GM18517 (cell line): ENCODE results near the gene MAP7.
"Not testable (repeated sequence)": the region's sequence is repeated elsewhere in the genome, so short reads cannot be mapped to it uniquely, and the experiment has no call there.

Experiments
- ATAC-seq: cut with Tn5 transposase; IDR thresholded peaks from one replicate; pipeline ENCODE4 v1.9.1; 2021; ENCODE audit warnings: mild to moderate bottlenecking, moderate library complexity; ENCODE audit not compliant: unreplicated experiment

MAP7 gene

DNA sequence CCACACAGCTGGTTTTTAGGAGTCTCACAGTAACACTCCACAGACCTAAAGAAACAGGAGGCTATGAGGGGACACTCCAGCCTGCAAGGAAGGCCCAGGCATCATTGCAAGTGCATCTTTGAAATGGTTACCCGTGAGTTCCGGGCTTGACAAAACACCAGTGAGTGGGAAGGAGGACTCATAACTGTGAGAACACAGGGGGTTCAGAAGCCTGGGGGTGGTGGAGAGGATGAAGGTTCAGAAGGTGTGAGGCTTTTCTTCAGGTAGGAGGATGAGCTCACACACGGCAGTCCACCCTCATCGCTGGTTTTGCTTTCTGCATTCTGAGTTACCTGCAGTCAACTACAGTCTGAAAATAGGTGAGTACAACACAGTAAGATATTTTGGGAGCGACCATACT is 39.9 kb downstream of the MAP7 start:
- ATAC-seq = no peak

DNA sequence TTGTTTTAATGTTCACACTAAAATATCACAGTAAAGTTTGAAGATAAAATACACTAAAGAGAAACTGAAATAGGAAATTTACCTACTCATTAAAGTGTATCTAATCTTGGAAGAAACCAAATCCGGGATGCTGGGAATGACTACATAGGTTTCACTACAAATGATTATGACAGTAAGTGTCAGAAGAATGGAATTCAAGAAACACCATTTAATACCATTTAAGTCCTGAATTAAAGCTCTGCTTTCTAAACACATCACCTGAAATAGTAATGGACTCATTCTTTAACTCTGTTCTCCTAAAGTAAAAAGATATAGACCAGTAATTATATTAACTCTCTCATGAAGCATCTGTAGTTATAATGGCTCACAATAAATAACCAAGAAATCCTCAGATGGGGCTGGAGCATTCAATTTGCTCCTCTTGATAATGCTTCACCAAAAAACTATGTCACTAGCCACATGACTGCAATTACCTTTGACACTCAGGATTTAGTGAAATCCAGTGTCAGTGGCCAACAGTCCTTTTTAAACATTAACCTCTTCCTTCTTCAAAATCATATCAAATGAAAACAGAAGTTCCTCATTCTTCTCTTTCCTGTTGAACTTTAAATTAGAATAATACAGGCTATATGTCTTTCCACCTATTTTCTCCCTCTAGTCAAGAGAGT is 41.4 kb downstream of the MAP7 start:
- ATAC-seq = no peak

DNA sequence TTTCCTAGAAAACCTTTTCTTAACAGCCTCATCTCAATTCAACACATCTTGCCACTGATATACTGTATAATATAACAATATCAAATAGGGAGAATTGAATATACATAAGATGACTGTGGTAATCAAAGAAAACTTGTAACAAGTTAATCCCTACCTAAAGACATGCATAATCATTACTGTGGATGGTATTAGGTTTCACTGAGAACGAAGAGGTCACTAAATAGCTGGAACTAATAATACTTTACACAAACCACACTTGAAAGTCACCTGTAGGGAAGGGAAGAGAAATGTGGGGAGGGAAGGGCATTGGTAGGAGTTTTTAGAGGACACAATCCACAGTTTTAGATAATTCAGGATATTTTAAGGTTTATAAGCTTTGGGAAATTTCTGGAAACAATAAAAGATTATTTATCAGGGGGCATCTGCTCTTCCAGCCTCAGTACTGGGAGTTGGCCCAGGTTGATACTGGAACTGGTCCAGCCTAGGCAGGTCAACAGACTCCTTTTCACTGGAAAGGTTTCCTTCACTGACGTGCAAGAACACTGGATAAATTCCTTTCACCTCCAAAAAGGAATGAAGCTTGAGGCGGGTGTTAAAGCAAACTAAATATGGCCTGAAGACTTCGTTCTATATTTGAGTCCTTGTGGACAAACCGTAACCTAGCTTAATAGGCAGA is 44.0 kb downstream of the MAP7 start:
- ATAC-seq = no peak

DNA sequence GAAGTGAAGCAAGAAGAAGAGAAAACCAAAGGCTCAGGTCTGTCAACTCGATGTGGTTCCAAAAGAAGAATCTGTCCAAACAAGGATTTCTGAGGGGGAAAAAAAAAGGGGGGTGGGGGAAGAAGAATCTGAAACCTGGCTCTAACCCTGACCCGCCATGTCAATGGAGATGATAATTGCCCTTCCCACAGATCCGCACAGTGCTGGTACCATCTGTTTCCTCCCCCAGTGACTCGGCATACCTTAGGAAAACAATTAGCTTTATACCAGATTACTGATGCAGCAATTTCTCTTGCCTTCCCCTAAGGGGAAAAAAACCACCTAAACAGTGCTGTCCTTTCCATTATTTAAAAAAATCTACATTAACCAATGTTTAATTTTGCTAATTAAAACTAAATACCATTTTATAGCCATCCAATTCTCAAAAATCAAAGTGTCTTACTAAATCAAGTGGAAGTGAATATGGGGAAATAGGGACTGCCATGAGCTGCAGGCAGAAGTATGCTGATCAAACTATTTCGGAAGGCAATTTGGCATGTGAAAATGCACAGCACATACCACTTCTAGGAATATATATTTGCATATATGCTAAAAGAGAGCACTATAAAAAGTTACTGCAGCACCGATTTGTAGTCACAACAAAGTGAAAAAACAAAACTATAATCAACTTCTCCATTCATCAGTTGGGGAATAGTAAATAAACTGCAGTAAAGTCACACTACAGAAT is 46.8 kb downstream of the MAP7 start:
- no peak for ATAC-seq

DNA sequence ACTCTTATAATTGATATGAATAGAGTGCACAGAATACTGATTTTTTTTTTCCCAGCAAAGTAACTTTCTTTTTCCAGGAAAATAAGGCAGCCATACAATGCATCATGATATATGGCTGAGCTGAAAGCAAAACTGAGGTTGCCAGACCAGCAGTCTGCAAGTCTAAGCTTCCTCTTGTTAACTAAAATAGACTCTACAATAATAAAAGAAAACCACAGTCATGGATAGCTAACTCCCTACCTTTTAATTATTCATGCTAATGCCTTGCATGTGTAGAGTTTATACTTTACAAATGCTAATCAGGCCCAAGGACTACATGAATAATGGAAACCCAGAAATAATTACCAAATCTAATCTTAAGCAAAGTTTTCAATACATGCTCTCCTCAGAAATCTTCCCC is 47.4 kb downstream of the MAP7 start:
- no peak for ATAC-seq

DNA sequence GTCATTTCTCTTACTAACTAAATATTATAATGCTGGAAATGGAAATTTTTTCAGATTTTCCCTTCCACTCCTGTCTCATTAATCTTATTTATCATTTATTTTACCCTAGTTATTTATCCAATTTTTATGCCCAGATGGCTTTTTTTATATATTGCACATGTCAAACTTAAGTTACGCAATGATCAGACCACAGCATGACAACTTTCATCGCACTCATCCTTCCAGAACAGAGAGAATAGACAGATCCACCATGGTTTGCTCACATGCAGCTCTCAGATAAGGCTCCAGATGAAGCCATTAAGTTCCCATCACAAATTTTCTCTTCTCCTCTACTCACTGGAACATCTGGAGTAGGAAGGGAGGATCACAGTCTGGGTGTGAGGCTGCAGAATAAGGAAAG is 48.7 kb downstream of the MAP7 start:
- ATAC-seq = no peak

DNA sequence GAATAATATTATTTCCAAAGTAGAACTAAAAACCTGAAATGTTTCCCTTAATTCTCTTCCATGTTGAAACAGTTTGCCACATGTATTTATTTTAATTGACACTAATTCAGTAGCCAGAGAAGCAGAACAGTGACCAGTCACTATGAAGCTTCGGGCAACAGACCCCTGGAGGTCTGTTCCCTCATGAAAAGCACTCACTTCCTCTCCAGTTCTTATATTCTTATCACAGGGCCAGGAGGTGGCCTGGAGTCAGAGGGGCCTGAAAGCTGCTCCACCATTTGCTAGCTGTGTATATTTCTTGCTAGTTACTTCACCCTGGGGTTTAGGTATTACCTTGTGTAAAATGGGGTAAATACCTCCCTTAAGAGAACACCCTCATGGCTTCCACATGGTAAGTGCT is 49.1 kb downstream of the MAP7 start:
- ATAC-seq = no peak

DNA sequence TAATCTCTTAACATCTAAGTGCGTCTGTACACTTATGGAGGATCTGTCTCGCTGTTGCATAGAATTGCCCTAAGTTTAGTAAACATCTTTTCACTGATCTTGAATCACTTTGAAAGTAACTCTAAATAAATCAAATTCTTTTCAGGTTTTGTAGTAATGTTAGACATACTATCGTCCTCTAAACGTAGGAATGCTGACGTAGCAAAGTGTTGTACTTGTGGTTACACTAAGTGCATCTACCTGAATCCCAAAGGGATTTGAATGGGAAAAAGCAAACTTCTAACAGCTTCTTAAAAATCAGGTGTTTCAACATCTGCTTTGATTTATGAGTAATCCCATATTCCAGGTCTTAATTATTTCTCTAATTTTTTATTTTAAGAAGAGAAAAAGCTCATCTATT is 49.8 kb downstream of the MAP7 start:
- ATAC-seq = no peak

DNA sequence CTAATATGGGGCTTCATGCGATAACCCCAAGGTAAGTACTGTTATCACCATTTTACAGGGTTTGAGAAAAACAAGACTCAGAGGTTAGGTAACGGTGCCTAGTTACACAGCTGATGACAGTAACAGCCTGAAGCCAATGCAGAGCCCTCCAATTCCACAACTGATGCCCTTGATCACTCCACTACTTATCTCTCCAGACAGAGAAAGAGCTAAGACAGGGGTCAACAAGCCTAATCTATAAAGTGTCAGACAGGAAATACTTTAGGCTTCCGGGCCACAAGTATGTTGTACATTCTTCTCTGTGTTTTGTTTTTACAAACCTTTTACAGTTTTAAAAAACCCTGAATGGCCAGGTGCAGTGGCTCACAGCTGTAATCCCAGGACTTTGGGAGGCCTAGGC is 50.9 kb downstream of the MAP7 start:
- ATAC-seq = no peak

DNA sequence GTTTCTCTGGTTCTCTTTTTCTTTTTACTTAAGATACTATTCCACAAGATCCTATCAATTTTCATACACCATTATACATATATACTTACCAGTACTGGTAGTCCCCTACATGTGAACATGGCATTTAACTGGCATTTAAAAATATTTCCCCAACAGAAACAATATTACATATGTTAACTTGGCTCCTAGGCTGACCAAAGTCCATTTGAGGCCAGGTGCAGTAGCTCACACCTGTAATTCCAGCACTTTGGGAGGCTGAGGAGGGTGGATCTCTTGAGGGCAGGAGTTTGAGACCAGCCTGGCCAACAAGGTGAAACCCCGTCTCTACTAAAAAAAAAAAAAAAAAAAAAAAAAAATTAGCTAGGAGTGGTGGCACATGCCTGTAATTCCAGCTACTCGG is 53.8 kb downstream of the MAP7 start:
- ATAC-seq = not testable (repeated sequence)

DNA sequence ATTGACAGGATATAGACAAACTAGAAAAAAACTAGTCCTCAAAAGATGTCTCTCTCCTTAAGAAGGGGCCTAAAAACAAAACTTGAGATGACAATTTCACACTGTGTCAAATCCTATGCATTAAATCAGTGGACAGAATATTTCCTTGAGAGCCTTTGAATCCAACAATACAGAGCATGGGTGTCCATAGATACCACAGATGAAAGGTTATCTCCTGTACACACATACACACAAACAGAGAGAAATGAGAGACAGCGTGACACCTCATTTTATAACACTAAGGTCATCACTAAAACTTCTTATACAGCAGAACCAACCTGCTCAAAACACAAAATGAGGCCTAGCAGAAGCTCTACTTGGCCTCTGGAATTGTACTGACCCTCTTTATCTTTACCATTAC is 55.5 kb downstream of the MAP7 start:
- no peak for ATAC-seq

DNA sequence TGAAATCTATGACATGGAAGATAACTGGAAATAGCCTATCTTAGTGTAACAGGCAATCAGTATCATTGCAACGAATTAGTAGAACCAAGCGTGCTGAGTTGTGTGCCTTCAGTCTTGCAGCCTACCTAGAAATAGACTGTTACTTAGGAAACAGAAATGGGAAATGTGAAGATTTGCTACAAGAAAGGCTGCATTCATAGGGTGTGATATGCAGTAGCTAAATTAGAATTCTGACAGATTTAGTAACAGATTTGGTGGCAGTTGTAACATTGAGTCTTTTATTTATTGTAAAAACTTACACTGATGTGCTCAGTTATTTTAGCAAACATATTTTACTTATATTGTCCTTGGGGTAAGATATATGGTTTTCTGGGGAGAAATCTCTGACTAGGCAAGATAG is 56.2 kb downstream of the MAP7 start:
- no peak for ATAC-seq

DNA sequence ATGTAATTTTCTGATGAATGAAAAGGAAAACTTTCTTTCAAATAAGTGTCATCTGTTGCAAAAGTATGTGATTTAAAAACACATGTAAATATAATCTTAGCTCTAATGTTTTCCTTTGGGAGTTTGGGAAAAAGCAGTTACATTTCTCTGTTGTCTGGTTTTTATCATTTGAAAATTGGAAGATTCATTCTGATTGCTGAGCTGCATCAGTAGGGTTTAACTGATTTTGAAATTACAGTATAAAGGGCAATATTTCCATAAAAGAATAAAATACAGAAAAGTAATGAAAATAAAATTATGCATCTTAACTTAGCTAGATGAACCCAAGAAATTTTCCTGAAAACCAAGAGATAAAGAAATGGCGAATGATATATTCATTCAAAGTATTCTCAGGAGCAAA is 57.8 kb downstream of the MAP7 start:
- no peak for ATAC-seq

DNA sequence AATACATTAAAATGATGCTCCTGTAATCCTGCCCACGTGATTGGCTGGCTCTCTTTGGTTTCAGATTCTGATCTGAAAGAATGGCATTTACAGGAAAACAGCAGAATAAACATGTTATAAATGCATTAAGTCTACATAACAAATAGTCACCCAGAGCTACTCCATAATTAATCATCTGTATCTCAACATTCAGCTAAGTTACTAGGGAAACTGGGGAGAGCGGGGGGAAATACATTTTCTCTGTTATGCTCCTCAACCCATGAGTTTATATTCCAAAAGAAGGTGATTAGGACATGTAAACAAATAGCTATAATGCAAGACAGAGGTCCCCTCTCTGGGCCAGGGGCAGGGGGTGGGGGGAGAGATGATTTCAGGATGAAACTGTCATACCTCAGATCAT is 58.5 kb downstream of the MAP7 start:
- ATAC-seq = no peak

DNA sequence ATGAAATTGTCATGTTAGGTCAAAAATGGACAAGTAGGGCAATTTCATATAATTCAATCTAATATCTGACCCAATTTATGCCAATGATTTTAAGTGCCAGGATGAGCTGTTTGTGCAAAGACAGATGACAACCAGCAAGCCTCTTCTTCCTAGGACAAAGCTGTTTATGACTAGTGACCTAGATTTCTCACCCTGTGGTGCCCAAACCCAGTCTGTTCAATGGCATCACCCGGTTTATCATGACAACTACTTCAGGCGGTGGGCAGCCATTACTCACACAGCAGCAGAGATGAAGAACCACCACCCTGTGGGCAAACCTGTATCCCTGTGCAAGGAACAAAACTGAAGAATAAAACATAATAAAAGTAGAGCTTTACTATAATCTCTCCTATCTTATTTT is 59.0 kb downstream of the MAP7 start:
- ATAC-seq = no peak

DNA sequence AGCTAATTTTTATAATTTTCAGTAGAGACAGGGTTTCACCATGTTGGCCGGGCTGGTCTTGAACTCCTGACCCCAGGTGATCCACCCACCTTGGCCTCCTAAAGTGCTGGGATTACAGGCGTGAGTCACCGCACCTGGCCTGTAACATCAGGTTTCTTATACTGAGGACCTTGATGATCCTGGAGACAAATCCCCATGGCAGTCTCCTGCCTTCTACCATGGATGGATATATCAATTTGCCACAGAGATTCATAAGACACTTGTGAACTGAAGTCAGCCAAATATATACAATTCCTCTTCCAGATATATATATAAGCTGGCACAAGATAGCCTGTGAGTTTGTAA is 60.6 kb downstream of the MAP7 start:
- ATAC-seq = not testable (repeated sequence)

DNA sequence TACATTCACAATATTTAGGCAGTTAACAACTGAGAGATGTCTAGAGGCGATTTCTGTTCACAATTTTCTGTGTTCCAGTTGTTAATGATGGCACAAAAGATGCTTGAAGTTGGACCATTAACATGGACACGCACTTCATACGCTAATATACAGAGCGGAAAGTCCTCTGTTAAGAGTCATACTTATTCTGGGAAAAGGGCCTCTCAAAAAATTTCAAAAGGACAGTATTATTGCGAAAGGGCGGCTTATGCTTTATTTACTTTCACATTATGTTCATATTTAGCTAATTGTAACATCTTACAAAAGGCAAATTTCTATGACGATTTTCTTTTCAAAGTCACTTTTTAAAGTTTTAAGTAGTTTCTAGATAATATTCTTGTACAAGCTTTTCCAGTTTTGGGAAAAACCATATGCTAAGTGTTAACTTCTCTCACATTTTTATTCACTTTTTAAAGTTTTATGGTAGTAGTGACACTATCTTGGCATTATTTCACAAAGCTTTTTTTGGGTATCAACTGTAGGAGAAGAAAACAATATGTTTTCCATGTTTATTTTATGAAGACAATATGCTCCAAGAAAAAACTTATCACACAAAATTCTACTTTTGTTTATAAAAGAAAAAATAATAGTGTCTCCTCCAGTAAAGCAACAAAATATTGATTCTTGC is 62.3 kb downstream of the MAP7 start:
- ATAC-seq = no peak

DNA sequence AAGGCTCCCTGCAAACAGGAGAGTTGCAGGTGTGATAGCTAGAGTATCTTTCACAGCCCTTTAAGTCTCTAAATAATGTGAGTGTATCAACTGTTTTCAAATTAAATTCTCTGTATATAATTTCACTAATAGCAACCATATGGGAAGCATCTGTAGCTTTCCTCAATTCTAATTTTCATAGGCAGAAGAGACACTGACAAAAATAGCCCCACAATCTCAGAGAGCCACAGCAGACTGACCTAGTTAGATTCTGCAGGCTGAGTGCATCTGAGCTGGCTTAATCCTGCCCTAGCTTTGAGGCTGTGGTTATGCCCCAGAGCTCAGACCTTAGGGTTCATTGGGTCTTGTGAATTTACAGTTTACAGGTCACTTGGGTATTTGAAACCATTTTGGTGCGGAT is 63.9 kb downstream of the MAP7 start:
- ATAC-seq = no peak

DNA sequence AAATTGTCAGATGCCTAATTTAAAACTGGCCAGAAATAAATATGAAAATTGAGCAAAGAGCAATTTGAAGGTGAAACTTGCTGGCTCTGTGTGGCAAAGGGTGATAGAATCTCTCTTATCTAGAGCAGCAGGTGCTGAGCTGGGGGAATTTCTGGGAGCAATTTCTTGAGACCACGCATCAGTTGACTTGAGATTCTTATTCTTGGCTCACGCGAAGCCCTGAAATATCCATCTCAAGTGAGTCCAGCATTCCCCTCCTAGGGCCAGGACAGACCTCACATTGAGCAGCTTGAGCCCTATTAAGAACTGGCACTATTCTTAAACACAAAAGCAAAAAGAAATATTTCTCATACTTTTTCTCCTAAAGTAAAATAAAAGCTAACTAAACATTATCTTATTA is 66.3 kb downstream of the MAP7 start:
- no peak for ATAC-seq

DNA sequence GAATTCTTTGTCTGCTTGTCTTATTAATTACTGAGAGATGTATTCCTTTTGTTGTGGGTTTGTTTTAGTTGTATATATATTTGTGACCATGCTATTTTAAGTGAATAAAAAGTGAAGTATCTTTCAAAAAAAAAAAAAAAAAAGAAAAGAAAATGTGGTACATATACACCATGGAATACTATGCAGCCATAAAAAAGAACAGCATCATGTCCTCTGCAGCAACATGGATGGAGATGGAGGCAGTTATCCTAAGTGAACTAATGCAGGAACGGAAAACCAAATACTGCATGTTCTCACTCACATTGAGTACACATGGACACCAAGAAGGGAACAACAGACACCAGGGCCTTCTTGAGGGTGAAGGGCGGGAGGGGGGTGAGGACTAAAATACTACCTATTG is 67.2 kb downstream of the MAP7 start:
- ATAC-seq = not testable (repeated sequence)

DNA sequence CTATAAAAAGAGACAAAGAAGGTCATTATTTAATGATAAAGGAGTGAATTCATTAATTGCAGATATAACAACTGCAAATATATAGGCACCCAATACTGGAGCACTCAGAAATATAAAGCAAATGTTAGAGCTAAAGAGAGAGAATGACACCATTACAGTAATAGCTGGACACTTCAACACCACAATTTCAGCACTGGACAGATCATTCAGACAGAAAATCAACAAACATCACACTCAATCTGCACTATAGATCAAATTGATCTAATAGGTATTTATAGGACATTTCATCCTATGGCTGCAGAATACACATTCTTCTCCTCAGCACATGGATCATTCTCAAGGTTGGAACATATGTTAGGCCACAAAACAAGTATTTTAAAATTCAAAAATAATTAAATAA is 72.7 kb downstream of the MAP7 start:
- ATAC-seq = no peak

DNA sequence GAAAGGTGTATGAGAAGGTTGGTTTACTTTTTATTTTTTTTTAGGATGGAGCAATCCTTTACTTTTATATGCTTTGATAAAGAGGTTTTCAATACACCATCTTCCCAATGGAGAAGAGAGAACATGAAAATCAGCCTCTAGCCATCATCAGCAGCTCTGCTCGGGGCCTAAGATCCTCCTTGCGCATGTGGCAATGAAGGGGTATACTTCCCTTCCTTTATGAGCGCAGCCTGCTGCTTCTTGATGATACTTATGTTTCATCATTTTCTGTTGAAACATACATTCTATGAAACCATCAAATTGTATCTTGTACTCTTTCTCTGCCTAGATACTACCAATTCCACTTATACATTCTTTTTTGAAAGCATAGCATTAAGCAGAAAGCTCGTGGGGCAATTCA is 74.5 kb downstream of the MAP7 start:
- no peak for ATAC-seq
